ENCODE results near the gene NPLOC4.

Gene NPLOC4

GRCh38 chr17:81544281-81544974, 92.5 kb downstream of the NPLOC4 start:
- no peak for DNase-seq

GRCh38 chr17:81543756-81544155, 93.2 kb downstream of the NPLOC4 start:
- DNase-seq: no peak

GRCh38 chr17:81543339-81543675, 93.6 kb downstream of the NPLOC4 start:
- no peak for DNase-seq

- DNase-seq: no peak
These were observed 94.2 kb downstream of the NPLOC4 start for GRCh38 chr17:81542431-81543338.

DNA sequence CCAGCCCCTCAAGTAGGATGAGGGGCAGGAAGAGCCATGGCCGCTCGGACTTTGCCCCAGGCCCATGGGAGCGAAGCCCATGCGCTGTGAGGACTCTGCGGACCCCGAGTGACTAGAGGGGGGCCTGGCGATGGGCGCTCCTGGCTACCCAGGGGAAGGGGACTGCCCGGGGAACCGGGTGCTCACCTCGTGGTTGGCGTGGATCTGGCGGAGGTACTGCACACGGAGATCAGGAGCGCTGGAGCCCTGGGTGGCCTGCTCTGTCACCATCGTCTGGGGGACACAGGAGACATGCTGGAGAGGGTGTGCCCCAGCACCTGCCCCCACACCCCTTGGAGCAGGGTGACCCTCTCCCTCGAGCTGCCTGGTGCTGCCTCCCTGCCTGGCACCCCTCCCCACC, 95.8 kb downstream of the NPLOC4 start:
- DNase-seq: no peak

DNA sequence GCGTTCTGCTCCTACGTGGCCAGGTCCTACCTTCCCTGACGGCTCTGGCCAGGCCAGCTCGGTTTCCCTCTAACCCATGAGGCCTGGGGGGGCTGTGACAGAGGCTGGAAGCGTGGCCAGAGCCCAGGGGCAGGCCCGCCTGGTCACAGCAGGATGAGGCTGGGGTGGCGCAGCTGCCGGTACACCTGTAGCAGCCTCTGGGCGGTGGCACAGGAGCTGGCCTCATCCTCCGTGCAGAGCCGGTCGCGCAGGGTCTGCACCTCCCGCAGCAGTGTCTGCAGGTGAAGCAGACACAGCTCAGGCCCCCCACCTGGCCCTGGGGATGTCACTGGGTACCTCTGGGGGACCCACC, 96.3 kb downstream of the NPLOC4 start:
- DNase-seq: no peak

- no peak for DNase-seq
These were observed 96.8 kb downstream of the NPLOC4 start for GRCh38 chr17:81539961-81540675.

DNA sequence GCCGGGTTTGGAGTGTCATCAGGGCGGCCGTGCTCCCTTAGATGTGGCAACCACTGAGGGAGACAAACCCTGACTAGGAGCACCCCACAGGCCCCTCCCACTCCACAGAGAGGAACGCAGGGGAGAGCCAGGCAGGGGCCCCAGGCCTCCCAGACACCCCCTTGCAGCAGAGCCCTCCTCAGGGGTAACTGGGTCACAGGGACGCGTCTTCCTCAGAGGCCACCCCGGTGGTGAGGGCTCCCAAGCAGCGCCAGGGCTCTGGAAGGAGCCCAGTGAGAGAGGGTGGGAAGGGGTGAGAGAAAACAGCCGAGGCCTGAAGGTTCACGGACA, 97.4 kb downstream of the NPLOC4 start:
- no peak for DNase-seq

DNA sequence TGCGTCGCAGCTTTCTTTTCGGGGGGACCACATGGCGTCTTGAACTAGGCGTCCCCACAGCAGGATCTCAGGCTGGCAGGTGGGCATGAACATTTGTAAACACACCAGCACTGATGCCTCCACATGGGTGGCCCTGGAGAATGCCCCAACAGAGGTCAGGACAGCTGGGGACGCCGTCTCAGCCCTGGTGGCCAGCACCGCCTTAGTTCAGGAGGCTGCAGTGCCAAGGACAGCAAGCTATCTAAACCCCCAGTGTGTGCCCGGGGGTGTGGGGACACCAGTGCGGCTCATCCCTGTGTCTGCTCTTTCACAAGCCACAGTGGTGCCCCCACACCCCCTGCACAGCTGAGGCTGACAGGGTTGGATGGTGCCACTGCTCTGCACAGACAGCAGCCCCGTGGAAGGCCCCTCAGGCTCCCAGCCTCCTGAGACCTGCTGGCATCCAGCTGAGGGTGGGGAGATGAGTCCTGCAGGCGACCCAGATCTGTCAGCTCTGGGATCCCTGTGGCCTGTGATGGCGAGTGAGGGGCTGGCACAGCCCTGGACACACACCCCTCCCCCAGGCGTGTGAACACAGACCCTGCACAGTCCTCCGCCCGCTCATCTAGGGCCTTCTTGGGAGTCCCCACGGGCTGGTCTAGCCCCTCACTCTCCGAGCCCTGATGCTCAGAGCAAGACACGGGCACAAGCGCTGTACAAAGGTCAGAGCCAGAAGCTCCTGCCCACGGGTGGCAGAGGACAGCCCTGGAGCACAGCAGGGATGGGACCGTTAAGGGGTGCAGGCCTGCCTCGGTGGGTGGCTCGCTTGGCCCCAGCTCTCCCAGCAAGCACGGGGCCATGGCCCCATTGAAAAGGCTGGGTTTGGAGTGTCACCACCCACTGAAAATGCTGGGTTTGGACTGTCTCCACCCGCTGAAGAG, 98.0 kb downstream of the NPLOC4 start:
- DNase-seq: no peak

DNA sequence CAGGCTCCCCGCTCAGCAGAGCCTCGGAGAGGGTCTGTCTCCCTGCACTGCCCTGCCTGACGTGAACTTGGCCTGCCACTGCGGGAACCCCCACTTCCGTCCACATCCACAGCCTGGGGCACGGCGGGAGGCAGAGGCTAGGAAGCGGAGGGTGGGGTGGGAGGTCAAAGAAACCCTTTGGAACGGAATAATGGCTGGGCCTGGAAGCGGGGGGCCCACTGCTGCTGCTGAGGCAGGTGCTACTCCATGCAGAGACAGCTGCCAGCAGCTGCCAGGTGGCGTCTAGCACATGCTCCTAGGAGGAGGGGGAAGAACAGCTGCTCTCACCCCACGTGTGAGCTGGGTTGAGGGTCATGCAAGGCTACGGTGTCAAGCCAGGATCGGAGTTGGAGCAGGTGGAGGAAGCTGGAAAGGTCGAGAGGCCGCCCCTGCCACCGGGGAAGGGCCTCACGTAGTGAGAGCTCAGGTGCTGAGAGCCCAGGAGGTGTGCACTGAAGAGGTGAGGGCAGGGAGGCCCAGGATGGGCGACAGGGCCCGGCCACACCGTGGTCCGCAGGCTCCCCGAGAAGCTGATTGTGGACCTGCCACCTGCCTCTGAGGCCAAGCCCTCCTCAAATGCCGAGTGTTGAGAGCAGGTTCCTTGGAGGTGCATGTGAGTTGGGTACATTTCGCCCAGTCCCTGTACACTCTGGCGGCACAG, 98.9 kb downstream of the NPLOC4 start:
- peak; percentile 71 for DNase-seq

DNA sequence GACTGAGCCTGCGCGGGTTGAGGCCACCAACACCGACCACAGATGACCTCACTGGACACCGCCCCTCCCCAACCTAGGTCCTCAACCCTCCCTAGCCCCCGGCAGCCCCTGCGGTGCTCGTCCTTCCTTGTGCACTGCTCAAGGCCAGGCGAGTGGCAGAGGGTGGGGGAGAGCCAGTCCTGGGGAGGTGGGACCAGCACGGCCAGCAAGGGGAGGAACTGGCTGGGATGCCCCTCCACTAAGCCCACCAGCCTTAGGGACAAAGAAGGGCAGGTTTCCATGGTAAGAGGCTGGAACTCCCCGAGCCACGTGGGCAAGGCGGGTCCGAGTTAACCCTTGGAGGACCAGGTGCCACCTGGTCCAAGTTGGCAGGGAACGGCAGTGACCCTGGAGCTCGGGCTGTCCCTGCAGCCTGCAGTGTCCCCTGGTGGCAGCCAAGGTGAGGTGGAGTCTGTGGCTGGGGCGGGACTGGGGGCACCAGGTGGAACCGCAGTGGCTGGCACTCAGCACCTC, 99.5 kb downstream of the NPLOC4 start:
- peak; percentile 76 for DNase-seq

DNA sequence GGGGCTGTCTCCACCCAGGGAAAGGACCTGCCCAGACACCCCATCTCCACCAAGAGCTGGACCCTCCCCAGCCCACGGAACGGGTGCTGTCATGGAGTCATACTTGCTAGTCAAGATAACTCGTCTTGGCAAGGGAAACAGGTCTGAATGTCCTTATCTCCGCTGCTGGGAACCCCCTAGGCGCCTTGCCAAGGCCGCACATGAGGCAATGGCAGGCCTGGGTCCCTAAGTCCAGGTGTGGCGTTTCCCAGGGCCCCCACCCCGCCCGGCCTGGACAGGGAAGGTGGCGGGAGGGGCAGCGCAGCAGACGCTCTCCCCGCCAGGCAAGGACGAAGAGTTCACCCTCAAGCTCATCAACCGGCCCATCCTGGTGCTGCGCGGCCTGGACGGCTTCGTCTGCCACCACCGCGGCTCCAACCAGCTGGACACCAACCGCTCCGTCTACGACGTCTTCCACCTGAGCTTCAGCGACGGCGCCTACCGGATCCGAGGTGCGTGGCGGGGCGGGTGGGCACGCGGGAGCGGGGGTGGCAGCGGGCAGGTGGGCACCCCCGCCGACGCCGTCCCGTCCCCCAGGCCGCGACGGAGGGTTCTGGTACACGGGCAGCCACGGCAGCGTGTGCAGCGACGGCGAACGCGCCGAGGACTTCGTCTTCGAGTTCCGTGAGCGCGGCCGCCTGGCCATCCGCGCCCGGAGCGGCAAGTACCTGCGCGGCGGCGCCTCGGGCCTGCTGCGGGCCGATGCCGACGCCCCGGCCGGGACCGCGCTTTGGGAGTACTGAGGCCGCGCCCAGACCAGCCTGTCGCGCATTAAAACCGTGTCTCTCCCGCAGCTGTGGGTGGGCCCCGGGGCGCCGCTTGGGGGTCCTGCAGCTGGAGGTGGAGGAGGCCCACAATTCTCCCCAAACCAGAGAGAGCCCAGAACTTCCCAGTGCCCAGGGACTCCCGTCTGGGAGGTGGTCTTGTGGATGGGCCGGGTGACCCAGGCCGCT, 100.3 kb downstream of the NPLOC4 start:
- no peak for DNase-seq

DNA sequence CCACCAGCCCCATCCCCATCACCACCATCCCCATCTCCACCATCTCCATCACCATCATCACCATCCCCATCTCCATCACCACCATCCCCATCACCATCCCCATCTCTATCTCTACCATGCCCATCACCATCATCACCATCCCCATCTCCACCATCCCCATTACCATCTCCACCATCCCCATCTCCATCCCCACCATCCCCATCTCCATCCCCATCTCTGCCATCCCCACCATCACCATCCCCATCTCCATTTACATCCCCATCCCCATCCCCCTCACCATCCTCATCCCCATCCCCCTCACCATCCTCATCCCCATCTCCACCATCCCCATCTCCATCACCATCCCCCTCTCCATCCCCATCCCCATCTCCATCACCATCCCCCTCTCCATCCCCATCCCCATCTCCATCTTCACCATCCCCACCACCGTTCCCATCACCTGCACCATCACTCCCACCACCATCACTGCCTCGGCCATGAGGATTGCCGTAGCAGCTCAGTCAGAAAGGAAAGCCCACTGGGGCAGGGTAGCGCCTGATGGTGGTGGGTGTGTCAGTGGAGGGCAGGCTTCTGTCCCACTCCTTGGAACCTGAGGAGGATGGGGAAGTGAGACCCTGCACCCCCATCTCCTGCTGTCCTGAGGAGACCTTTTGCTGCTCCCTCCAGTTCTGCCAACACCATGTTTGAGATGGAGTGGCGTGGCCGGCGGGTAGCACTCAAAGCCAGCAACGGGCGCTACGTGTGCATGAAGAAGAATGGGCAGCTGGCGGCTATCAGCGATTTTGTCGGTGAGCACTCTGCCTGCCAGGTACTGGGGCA, 101.2 kb downstream of the NPLOC4 start:
- DNase-seq: no peak

GRCh38 chr17:81535007-81535328, 101.9 kb downstream of the NPLOC4 start:
- no peak for DNase-seq

- DNase-seq: no peak
These were observed 102.5 kb downstream of the NPLOC4 start for GRCh38 chr17:81534157-81535006.

- DNase-seq: no peak
These were observed 103.4 kb downstream of the NPLOC4 start for GRCh38 chr17:81533339-81534141.

- no peak for DNase-seq
These were observed 104.2 kb downstream of the NPLOC4 start for GRCh38 chr17:81532490-81533287.
